Measurements from ENCODE around the gene MAPK13.

The MAPK13 gene

GRCh38 chr6:36178544-36178943 lies 48.2 kb downstream of the MAPK13 start:
- Histone ChIP-seq H3K9me3 (ENCODE audit: control insufficient read depth, low read length) (no peaks in the 10 kb centered on the region), H3K27me3 (ENCODE audit: control insufficient read depth, insufficient read depth, low read length) (no peaks in the 10 kb centered on the region), H3K36me3 (ENCODE audit: control insufficient read depth, insufficient read depth, low read length) (no peaks in the 10 kb centered on the region), H3K4me1 (ENCODE audit: control insufficient read depth, insufficient read depth, low read length) (no peaks in the 10 kb centered on the region), H3K4me3 (ENCODE audit: low read length) (no peak overlapping the region), H3K9ac (ENCODE audit: low read length) (no peak overlapping the region)

GRCh38 chr6:36180126-36180525 lies 49.8 kb downstream of the MAPK13 start:
- no peaks in the 10 kb centered on the region for H3K4me1 ChIP-seq (ENCODE audit: control insufficient read depth, insufficient read depth, low read length)
- H3K4me3 ChIP-seq (ENCODE audit: low read length) = no peak overlapping the region
- no peaks in the 10 kb centered on the region for H3K36me3 ChIP-seq (ENCODE audit: control insufficient read depth, insufficient read depth, low read length)
- no peaks in the 10 kb centered on the region for H3K9me3 ChIP-seq (ENCODE audit: control insufficient read depth, low read length)
- no peak overlapping the region for H3K9ac ChIP-seq (ENCODE audit: low read length)
- H3K27me3 ChIP-seq (ENCODE audit: control insufficient read depth, insufficient read depth, low read length) = no peaks in the 10 kb centered on the region

GRCh38 chr6:36184311-36184710 lies 54.0 kb downstream of the MAPK13 start:
- no peaks in the 10 kb centered on the region for H3K9me3 ChIP-seq (ENCODE audit: control insufficient read depth, low read length)
- H3K9ac ChIP-seq (ENCODE audit: low read length) = no peak overlapping the region
- no peaks in the 10 kb centered on the region for H3K27me3 ChIP-seq (ENCODE audit: control insufficient read depth, insufficient read depth, low read length)
- H3K4me3 ChIP-seq (ENCODE audit: low read length) = no peak overlapping the region
- H3K36me3 ChIP-seq (ENCODE audit: control insufficient read depth, insufficient read depth, low read length) = no peaks in the 10 kb centered on the region
- no peaks in the 10 kb centered on the region for H3K4me1 ChIP-seq (ENCODE audit: control insufficient read depth, insufficient read depth, low read length)

GRCh38 chr6:36186199-36186598 lies 55.9 kb downstream of the MAPK13 start:
- Histone ChIP-seq H3K9me3 (ENCODE audit: control insufficient read depth, low read length) (no peaks in the 10 kb centered on the region), H3K4me3 (ENCODE audit: low read length) (no peak overlapping the region), H3K4me1 (ENCODE audit: control insufficient read depth, insufficient read depth, low read length) (no peaks in the 10 kb centered on the region), H3K9ac (ENCODE audit: low read length) (no peak overlapping the region), H3K36me3 (ENCODE audit: control insufficient read depth, insufficient read depth, low read length) (no peaks in the 10 kb centered on the region), H3K27me3 (ENCODE audit: control insufficient read depth, insufficient read depth, low read length) (no peaks in the 10 kb centered on the region)

- Histone ChIP-seq H3K4me3 (ENCODE audit: low read length) (no peak overlapping the region), H3K9ac (ENCODE audit: low read length) (no peak overlapping the region), H3K36me3 (ENCODE audit: control insufficient read depth, insufficient read depth, low read length) (no peaks in the 10 kb centered on the region), H3K27me3 (ENCODE audit: control insufficient read depth, insufficient read depth, low read length) (no peaks in the 10 kb centered on the region), H3K9me3 (ENCODE audit: control insufficient read depth, low read length) (no peaks in the 10 kb centered on the region), H3K4me1 (ENCODE audit: control insufficient read depth, insufficient read depth, low read length) (no peaks in the 10 kb centered on the region)
These were observed 57.1 kb downstream of the MAPK13 start for GRCh38 chr6:36187446-36187845.

Data from mucosa of stomach (tissue), 1 donor.